ENCODE data around the gene FAM50A. TPM values are rescaled to one million over a fixed set of nuclear protein-coding genes. Genes with fewer than 3 reads are reported as not detected.

FAM50A gene
- polyA plus RNA-seq, 1 of the 3 experiments (the other 2 are of a cell fraction), result 86.0 TPM

- H3K9me3 ChIP-seq, result no peaks in the 10 kb centered on the region
- peaks cover 7% of the 10 kb centered on the region for H3F3A ChIP-seq (replicated peaks; ENCODE audit: insufficient read depth)
- H3K36me3 ChIP-seq (replicated peaks in 1 of 2; ENCODE audit: control insufficient read depth in 1 of 2, insufficient read depth in 2 of 2, low read length in 1 of 2), result peaks cover 0 to 10% of the 10 kb centered on the region in 2 experiments
- CTCF ChIA-PET, result no interaction called here
- H3K4me2 ChIP-seq, result no peak overlapping the region
- H3K4me3 ChIP-seq (ENCODE audit: low read depth in 2 of 2, low read length in 1 of 2), result no peak overlapping the region
- TF ChIP-seq ELF1 (IDR thresholded peaks at IDR 0.05) (no peak), RXRA (IDR thresholded peaks at IDR 0.05; ENCODE audit: borderline replicate concordance, low read depth) (no peak), FOSL2 (IDR thresholded peaks at IDR 0.05; ENCODE audit: borderline replicate concordance, low read depth) (no peak), RFX5 (IDR thresholded peaks at IDR 0.05; ENCODE audit: low read length) (no peak), RAD21 (IDR thresholded peaks at IDR 0.05; ENCODE audit: low read length) (no peak), TEAD4 (IDR thresholded peaks at IDR 0.05; ENCODE audit: borderline replicate concordance, insufficient read depth) (no peak), PBX3 (IDR thresholded peaks at IDR 0.05) (no peak), MEF2A (IDR thresholded peaks at IDR 0.05; ENCODE audit: borderline replicate concordance, low read depth) (no peak), YY1 (IDR thresholded peaks at IDR 0.05; ENCODE audit: low read depth) (no peak), GATA2 (CRISPR knock-in tag; IDR thresholded peaks at IDR 0.05) (no peak), CTCF (IDR thresholded peaks at IDR 0.05) (no peak), RCOR1 (IDR thresholded peaks at IDR 0.05; ENCODE audit: low read length) (no peak)
- no peaks in the 10 kb centered on the region for H3K4me1 ChIP-seq (ENCODE audit: control insufficient read depth in 1 of 2, insufficient read depth in 2 of 2, low read depth in 1 of 2, low read length in 1 of 2)
- no peak overlapping the region for H2AFZ ChIP-seq (ENCODE audit: low read depth)
- H4K20me1 ChIP-seq (ENCODE audit: insufficient read depth), result 0 out of 2 replicates have a peak, but pooled peaks cover 8% of the 10 kb centered on the region
- H3K79me2 ChIP-seq (ENCODE audit: insufficient read depth), result no peaks in the 10 kb centered on the region
- no peak overlapping the region for H3K27ac ChIP-seq (ENCODE audit: low read depth in 2 of 2, low read length in 1 of 2)
- no peak for DNase-seq
- H3K9me2 ChIP-seq, result no peaks in the 10 kb centered on the region
- POLR2A ChIA-PET, result no interaction called here
- H3K9ac ChIP-seq, result no peak overlapping the region
- WGBS (ENCODE audit: low lambda C conversion rate), result 63% methylated on average over 16 of the region's 23 CpGs
- H3K27me3 ChIP-seq (ENCODE audit: insufficient read depth), result peaks cover 13% of the 10 kb centered on the region
Observed at GRCh38 chrX:154471839-154472684, 28.1 kb downstream of the FAM50A start.
